Hepatic stellate cell (primary cell): Measurements from ENCODE around the gene RPS3A.
"Not testable (repeated sequence)": the region's sequence is repeated elsewhere in the genome, so short reads cannot be mapped to it uniquely, and the experiment has no call there.

Experiments used
- DNase-seq: peaks from one replicate; pipeline ENCODE4 v3.0.0; 2011; ENCODE audit warnings: low spot score

The RPS3A gene

DNA sequence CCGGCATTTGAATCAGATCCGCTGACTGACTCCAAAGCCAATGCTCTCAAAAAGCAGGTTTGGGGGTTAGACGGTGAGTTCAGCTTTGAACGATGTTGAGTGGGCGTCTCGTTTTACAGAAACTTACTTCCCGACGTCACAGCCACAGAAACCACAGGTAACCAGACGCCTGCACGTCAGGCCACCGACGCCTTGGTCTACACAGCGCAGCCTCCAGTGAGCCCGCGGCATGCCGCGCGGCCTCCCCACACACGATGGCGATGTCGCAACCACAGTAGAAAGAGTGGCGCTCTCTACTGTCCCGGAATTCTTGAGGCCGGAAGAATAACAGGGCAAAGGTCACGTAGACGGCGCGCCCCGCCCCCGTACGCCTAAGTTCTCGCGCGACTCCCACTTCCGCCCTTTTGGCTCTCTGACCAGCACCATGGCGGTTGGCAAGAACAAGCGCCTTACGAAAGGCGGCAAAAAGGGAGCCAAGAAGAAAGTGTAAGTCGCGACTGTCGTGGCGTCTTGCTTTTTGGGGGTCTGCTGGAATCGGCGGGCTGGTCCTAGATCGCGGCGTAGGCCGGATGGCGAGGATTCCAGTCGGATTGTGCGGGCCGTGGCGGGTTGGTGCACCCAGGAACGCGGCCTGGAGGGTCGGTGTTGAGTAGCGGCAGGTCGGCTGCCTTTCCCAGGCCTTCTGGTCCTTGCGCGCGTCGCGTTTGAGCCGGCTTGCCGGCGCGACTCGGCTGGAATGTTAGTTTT is at the start of gene RPS3A:
Gene RPS3A, plus strand, starts transcription at position 400 of the 747 bp plus-strand sequence. Its CDS starts 25 bp downstream, at position 425.
- peak; percentile 81 for DNase-seq

DNA sequence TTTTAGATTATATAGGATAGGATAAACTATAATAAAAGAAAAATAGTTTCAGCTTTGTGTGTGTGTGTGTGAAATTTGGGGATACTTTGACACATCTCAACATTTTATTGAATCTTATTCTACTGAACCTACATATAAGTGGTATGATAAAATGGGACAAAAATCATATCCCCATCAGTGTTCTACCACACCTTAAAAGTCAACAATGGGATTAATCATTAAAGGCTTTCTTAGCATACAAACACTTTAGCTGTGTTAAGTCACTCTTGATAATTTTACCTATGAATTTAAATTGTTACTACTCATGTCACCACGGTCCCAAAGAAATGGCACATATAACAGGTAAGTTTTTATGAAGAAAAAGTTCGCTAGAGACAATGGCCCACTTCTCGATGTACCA is 46.6 kb upstream of the RPS3A start:
- no peak for DNase-seq

DNA sequence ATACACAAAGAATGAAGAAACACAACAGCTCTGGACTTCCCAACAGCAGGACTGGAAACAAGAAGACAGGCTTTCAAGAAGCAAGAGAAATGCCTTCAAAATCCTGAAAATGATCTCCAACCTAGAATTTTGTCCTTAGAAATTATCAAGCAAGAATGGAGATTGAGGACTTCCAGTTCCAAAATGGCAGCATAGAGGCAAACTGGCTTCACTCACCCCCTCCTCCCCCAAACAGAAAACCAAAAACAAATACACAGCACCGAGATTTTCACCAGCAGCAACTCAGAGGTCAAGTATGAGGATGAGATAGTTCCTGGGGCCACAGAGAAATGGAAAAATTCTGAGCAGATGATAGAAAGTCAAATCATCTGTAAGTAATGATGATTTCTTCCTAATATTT is 43.9 kb upstream of the RPS3A start:
- no peak for DNase-seq

DNA sequence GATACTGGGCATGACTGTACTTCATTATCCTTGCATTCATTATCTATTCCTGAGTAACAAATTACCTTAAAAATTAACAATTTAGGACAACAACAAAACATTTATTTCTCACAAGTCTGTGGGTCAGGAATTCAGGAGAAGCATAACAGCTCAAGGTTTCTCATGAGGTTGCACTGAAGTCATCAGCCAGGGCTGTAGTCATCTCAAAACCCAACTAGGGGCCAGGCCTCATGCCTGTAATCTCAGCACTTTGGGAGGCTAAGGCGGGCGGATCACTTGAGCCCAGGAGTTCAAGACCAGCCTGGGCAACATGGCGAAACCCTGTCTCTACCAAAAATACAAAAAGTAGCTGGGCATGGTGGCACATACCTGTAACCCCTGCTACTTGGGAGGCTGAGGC is 36.3 kb upstream of the RPS3A start:
- DNase-seq: not testable (repeated sequence)

DNA sequence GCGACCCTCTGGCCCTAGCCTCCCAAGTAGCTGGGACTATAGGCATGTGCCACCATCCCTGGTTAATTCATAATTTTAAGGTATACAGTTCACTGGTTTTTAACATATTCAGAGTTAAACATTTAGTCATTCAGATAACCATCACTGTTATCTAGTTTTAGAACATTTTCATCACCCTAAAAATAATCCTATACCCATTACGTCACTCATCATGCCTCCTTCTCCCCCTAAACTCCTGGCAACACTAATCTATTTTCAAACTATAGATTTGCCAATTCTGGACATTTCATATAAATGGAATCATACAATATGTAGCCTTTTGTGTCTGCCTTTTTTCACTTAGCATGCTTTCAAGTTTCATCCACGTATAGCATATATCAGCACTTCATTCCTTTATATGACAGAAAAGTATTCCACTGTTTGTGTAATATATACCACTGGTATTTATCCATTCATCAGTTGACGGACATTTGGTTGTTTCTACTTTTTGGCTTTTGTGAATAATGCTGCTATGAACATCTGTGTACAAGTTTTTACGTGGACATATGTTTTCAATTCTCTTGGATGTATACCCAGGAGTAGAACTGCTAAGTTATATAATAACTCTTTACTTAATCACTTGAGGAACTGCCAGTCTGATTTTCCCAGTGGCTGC is 32.0 kb upstream of the RPS3A start:
- DNase-seq: no peak

DNA sequence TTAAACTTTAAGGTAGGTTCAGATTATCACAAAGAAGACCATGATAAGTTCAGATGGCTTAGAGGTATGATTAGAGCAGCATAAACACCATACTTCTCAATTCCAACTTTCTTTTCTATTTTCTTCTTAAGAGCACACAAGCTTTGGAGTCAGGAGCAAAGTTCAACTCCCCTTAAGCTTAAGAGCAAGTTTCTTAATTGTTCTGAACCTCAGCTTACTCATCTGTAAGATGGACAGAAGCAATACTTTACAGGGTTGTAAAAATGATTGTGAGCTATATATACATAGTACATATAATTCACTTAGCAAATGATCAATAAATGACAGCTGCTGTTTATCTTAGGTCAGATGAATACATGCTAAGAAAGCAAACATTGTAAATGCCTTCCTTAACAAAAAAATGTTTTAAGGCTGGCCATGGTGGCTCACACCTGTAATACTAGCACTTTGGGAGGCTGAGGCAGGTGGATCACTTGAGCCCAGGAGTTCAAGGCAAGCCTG is 25.0 kb upstream of the RPS3A start:
- no peak for DNase-seq

DNA sequence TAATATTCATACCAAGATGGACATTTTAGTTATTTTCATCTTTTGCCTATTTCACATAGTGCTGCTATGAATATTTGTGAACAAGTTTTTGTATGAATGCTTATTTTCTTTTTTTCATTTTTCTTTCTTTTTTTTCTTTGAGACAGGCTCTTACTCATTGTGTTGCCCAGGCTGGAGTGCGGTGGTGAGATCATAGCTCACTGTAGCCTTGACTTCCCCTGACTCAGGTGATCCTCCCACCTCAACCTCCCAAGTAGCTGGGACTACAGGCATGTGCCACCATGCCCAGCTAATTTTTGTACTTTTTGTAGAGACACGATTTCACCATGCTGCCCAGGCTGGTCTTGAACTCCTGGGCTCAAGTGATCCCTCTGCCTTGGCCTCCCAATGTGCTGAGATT is 21.4 kb upstream of the RPS3A start:
- not testable (repeated sequence) for DNase-seq

DNA sequence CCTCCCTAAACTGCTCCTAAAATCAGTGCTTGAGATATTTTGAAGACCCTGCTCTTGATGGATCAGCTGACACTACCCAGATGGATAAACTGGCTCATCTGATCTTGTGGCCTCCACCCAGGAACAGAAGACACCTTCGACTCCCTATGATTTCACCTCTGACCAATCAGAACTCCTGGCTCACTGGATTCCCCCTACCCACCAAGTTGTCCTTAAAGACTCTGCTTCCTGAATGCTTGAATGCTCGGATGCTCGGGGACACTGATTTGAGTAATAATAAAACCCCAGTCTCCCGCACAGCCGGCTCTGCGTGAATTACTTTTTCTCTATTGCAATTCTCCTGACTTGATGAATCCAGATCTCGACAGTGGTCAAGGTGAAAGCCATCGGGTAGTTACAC is 12.0 kb upstream of the RPS3A start:
- DNase-seq: no peak

DNA sequence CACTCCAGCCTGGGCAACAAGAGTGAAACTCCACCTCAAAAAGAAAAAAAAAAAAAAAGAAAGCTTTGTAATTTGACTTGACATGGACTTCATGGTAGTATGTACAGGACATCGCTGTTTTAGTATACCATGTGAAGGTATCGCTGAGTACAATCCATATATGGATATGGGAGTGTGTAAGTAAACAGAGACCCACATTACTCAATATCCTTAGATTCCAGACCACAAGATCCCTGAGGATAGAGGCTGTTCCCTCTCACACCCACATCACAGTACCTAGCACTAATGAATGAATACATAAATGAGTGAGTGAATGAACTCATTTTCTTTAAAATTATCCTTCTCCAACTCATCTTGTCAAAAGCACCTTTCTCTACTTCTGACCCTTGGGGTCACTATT is 8.4 kb upstream of the RPS3A start:
- DNase-seq: no peak

DNA sequence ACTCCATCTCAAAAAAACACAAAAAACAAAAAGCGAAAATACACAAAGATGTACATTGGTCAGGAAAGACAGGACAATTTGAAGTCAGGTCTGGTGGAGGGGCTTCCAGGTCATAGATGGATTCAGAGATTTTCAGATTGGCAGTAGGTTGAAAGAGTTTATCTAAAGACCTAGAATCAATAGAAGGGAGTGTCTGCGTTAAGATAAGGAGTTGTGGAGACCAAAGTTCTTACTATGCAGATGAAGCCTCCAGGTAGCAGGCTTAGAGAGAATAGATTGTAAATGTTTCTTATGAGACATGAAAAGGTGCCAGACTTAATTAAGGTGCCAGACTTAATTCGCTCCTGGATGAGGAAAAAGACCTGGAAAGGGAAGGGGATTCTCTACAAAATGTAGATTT is 6.9 kb upstream of the RPS3A start:
- DNase-seq: no peak

DNA sequence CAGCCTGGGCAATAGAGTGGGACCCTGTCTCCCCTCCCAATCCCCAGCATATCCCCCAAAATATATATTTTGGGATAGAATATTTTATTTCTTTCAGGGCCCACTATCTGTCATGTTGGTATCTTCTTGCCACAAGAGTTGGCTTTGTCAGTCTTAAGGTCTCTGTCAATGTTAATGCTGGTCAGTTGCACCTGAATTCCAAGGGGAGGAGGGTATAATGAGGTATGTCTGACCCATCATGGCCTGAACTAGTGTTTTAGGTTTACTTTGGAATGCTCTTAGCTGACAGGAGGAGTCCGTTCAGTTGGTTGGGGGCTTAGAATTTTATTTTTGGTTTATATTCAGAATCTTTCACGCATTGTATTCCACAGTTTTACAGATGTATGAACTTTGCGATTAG is 6.2 kb upstream of the RPS3A start:
- no peak for DNase-seq

DNA sequence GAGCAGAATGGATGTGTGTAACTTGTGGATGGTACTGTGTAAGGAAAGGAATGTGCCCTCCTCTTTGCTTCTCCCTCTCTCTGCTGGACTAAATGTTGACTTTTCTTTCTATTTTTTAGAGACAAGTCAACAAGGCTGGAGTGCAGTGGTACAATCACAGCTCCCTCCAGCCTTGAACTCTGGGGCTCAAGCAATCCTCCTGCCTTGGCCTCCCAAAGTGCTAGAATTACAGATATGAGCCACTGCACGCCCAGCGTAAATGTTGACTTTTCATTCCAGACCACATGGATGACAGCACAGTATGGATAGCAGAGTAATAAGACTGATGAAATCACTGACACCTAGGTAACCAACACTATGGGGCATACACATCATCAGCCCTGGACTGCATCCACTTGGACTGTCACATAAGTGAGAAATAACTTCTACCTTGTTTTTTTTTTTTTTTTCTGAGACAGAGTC is 5.1 kb upstream of the RPS3A start:
- no peak for DNase-seq

DNA sequence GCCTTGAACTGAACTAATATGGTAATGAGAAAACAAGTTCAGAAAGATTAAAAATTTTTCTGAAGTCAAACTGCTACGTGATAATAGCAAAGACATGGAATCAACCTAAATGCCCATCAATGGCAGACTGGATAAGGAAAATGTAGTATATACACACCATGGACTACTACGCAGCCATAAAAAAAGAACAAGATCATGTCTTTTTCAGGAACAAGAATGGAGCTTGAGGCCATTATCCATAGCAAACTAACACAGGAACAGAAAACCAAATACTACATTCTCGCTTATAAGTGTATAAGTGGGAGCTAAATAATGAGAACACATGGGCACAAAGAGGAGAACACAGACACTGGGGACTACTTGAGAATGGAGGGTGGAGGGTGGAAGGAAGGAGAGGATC is 4.3 kb upstream of the RPS3A start:
- no peak for DNase-seq

DNA sequence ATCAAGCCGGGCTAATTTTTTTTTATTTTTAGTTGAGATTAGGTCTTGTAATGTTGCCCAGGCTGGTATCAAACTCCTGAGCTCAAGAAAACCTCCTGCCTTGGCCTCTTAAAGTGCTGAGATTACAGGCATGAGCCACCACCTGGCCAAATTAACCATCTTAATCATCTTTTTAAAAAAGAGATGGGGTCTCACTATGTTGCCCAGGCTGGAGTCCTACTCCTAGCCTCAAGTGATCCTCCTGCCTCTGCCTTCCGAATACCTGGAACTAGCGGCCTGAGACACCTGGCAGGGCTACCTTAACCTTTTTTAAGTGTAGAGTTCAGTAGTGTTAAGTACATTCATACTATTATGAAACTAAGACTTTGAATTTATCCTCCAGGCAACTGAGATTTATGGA is 1.7 kb upstream of the RPS3A start:
- no peak for DNase-seq

DNA sequence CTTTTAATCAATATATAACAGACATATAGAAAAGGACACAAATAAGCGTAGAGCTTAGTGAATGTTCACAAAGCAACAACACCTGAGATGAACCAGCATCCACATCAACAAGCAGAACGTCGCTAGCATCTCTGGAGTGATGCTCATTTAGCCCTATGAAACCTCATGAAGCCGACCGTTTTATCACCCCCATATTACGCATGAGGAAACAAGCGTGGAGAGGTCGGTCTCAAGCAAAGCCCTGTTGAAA is 524 bp upstream of the RPS3A start:
- no peak for DNase-seq

DNA sequence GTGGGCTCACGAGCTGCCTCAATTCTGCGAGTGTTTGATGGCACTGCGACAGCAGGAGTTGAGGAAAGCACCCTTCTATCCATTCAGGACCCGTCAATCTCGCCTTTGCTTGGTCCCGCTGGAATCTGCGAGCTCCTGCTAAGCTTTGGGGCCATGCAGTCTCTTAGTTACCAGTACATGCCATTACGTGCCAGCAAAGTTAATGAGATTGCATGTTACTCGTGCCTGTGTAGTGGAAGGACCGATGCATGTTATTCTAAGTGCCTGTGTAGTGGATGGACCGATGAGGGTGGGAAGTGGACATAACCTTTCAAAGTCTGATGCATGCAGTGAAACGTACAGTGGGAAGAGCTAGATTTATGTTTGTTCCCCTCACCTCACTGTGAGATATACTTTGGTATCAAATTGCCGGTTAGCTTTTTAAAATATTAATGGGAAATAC is 569 bp downstream of the RPS3A start:
- DNase-seq: peak; percentile 40

DNA sequence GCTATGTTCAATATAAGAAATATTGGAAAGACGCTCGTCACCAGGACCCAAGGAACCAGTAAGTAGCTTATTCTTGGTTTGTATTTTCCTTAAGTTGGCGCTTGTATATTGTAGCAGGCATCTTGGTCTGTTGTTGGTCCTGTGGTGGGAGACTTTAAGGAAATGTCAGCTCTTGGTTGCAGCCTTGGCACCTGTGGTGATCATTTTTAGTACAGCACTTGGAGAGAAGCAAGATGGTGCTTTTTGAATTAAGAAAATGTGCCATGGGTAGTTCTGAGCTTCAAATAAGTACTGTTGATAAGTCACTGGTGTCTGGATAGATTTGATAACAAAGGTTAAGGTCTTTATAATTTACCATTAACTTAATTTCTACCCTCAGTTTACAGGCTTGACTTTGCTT is 1.1 kb downstream of the RPS3A start:
- DNase-seq: no peak

DNA sequence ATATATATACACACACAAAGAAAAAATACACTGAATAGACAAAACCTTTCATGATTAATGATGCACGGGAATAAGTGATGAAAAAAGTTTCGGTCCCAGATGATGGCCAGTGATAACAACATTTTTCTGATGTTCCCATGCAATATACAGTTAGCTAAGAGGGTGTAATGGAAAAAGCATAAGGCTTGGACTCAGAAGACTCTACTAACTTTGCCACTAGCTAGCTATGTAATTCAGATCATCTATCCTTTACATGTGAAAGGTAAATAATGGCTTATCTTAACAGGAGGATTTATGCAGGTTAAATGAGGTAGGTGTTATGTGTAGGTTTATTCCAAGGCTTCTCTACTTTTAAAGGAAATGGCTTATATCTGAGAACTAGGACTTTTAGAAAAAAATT is 4.3 kb downstream of the RPS3A start:
- no peak for DNase-seq

DNA sequence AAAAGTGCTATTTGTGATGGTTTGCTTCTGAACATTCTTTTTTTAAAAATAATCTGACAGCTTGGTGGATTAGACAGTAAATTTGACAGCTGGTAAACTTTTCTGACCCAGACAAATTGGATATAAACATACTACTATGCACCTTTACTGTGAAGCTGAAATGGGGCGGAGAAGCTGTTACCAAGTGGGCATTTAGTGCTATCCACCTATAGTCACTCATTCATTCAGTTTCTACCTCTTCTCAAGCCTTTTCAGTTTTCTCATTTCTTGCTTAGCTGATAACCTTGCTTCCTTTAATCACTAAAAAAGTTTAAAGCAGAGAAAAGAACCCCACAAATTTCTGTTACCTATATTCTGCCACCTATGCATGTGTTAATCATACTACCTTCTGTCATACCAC is 5.2 kb downstream of the RPS3A start:
- no peak for DNase-seq

DNA sequence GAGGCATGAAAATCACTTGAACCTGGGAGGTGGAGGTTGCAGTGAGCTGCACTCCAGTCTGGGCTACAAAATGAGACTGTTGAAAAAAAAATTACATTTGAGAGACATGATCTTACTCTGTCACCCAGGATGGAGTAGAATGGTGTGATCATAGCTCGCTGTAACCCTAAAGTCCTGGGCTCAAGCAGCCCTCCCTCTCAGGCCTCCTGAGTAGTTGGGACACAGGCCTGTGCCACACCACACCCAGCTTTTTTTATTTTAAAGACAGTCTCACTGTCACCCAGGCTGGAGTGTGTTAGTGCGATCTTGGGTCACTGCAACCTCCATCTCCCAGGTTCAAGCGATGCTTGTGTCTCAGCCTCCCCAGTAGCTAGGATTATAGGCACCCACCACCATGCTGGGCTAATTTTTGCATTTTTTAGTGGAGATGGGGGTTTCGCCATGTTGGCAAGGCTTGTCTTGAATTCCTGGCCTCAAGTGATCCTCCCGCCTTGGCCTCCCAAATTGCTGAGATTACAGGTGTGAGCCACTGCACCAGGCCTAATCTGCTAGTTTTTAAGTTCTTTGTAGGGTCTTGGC is 6.1 kb downstream of the RPS3A start:
- DNase-seq: no peak

DNA sequence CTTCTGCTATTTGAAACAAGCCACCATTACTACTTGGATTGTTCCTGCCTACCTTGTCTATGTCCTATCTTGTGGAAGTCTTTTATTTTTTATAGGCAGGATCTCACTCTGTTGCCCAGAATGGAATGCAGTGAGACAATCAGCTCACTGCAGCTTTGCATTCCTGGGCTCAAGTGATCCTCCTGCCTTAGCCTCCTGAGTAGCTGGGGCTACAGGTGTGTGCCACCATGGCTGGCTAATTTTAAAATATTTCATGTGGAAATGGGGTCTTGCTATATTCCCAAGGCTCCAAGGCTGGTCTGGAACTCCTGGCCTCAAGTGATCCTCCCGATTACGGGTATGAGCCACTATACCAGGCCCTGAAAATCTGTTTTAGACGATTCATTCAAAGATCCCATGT is 7.6 kb downstream of the RPS3A start:
- DNase-seq: no peak

DNA sequence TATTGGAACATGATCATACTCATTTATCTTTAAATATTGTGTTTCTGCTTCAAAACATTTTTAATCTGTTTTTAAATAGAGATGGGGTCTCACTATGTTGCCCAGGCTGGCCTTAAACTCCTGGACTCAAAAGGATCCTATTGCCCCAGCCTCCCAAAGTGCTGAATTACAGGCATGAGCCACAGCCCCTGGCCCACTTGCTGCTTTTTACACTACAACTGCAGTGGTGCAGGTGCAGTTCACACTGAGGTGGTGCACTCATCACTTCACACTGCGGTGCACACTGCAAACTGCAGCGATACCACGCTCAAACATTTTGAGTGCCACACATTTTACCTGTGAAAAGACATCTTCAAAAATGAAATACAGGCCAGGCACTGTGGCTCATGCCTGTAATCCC is 10.8 kb downstream of the RPS3A start:
- no peak for DNase-seq

DNA sequence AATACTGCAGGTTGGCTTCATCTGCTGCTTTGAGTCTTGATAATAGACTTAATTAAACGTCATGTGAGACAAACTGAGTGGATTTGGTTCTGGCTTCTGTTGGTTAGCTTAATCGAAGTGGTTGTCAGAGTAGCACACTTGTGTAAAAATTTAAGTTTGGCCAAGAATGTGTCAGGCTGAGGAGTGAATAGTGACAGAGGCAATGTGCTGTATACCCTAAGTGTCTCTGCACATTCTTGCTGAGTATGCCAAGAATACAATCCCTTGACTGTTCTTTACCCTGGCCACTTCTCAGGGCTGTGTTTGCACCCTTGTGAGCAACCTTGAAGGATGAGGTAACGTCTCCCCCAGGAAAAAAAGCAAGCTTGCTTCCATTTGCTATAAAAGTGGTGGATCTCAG is 14.9 kb downstream of the RPS3A start:
- DNase-seq: no peak

DNA sequence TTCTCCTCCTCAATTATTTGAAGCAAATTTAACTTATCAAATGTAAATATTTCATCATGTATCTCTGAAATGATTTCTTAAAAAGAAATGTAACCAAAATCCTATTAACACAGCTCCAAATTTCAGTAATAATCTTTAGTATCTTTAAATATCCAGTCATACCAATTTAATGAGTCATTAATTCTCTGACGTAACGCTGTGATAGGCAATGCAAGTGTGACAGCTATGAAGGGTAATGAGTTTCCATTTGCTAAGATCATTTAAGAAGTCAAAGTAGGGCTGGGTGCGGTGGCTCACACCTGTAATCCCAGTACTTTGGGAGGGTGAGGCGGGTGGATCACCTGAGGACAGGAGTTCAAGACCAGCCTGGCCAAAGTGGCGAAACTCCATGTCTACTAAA is 15.6 kb downstream of the RPS3A start:
- DNase-seq: no peak
